Testis (tissue), 3 donors: ENCODE measurements around the gene LTA4H. TPM values are rescaled to one million over a fixed set of nuclear protein-coding genes. Genes with fewer than 3 reads are reported as not detected.

Experiments used
- DNase-seq: peaks from one replicate; pipeline ENCODE4 v3.0.0-alpha.2; 2019
- H3K27ac ChIP-seq, 2 donors: fragments of 200-600 bp; sonication (generic); one replicate each; pipeline ENCODE4 v1.5.1; 2019
- H3K27me3 ChIP-seq: fragments of 200-600 bp; sonication (generic); one replicate; pipeline ENCODE4 v1.5.1; 2019
- H3K36me3 ChIP-seq: fragments of 200-600 bp; sonication (generic); one replicate; pipeline ENCODE4 v1.5.1; 2017; ENCODE audit warnings: low read depth; ENCODE audit errors: missing control alignments
- H3K4me1 ChIP-seq: fragments of 200-600 bp; sonication (generic); one replicate; pipeline ENCODE4 v1.5.1; 2019
- H3K4me3 ChIP-seq, 2 donors: fragments of 200-600 bp; sonication (generic); one replicate each; pipeline ENCODE4 v1.5.1; 2017 to 2019
- H3K9me3 ChIP-seq: fragments of 200-600 bp; sonication (generic); one replicate; pipeline ENCODE4 v1.5.1; 2017
- CTCF ChIP-seq, 3 experiments: fragments of 450-650 bp in 2 of 3; fragments of 200-600 bp in 1 of 3; sonication (generic) in 1 of 3; IDR thresholded peaks; one replicate each; pipeline ENCODE4 v1.5.1; 2016 to 2019; ENCODE audit warnings: antibody characterized with exemption in 3 of 3, mild to moderate bottlenecking in 2 of 3, moderate library complexity in 1 of 3
- POLR2A ChIP-seq: fragments of 450-650 bp; IDR thresholded peaks from one replicate; pipeline ENCODE4 v1.6.1; 2017; ENCODE audit warnings: antibody characterized with exemption, mild to moderate bottlenecking, moderate library complexity
- WGBS, 2 donors: methylation state at CpG; one replicate each; pipeline ENCODE4 v1.1.5; 2018; 5-methylcytosine and 5-hydroxymethylcytosine counted together
- intact Hi-C: fragments of 100-400 bp; cut with DNase I; formaldehyde crosslinking; loops from one replicate; pipeline ENCODE4 v1.15.1; 2023; ENCODE audit warnings: low total_unique reads
- polyA plus RNA-seq: library from polyadenylated mRNA; stranded (reverse); fragments of 350-450 nt; fragmentation: Illumina TruSeq; extraction: RNeasy Lipid Tissue Mini Kit (QIAGEN cat#74804); gene quantifications from one replicate; pipeline ENCODE4 v1.2.3, GENCODE V29; 2014; ENCODE audit warnings: low read depth, low replicate concordance; ENCODE audit not compliant: insufficient read depth
- total RNA-seq, 2 donors: library from RNA; depleted of rRNA; stranded (reverse); fragments of >200 nt; gene quantifications; one replicate each; pipeline ENCODE4 v1.2.3, GENCODE V29; 2016

Gene LTA4H
- total and polyA plus RNA-seq, 3 donors from 2014 or later = 41.5 to 62.5 (median 44.4) TPM

GRCh38 chr12:95982602-95983001 lies 52.8 kb downstream of the LTA4H start:
- no peak overlapping the region for H3K4me3 ChIP-seq
- no peak overlapping the region for H3K27ac ChIP-seq
- no peaks in the 10 kb centered on the region for H3K4me1 ChIP-seq
- H3K36me3 ChIP-seq = no peaks in the 10 kb centered on the region
- intact Hi-C loops = no loop called here
- DNase-seq = no peak
- H3K9me3 ChIP-seq = no peaks in the 10 kb centered on the region
- TF ChIP-seq POLR2A (no peak), CTCF (IDR thresholded peaks at IDR 0.05) (no peak)
- no peaks in the 10 kb centered on the region for H3K27me3 ChIP-seq
- WGBS, 2 donors = 92 to 94% methylated on average over 1 of the region's 1 CpG

- TF ChIP-seq POLR2A (no peak), CTCF (IDR thresholded peaks at IDR 0.05) (no peak)
- H3K36me3 ChIP-seq = no peaks in the 10 kb centered on the region
- H3K9me3 ChIP-seq = no peaks in the 10 kb centered on the region
- intact Hi-C loops = no loop called here
- DNase-seq = no peak
- WGBS, 2 donors = 94 to 96% methylated on average over 5 of the region's 5 CpGs
- H3K4me3 ChIP-seq = no peak overlapping the region
- H3K27me3 ChIP-seq = no peaks in the 10 kb centered on the region
- no peak overlapping the region for H3K27ac ChIP-seq
- no peaks in the 10 kb centered on the region for H3K4me1 ChIP-seq
These were observed 55.0 kb downstream of the LTA4H start for GRCh38 chr12:95980437-95980836.

- Histone ChIP-seq H3K36me3 (no peaks in the 10 kb centered on the region), H3K27ac (no peak overlapping the region), H3K9me3 (no peaks in the 10 kb centered on the region), H3K27me3 (no peaks in the 10 kb centered on the region), H3K4me3 (no peak overlapping the region), H3K4me1 (no peaks in the 10 kb centered on the region)
- intact Hi-C loops = no loop called here
- 71 to 81% methylated on average over 3 of the region's 3 CpGs for WGBS, 2 donors
- TF ChIP-seq POLR2A (no peak), CTCF (IDR thresholded peaks at IDR 0.05) (no peak)
- no peak for DNase-seq
These were observed 56.6 kb downstream of the LTA4H start for GRCh38 chr12:95978774-95979173.

- Histone ChIP-seq H3K9me3 (no peaks in the 10 kb centered on the region), H3K27me3 (no peaks in the 10 kb centered on the region), H3K4me3 (no peak overlapping the region), H3K36me3 (no peaks in the 10 kb centered on the region), H3K27ac (no peak overlapping the region), H3K4me1 (no peaks in the 10 kb centered on the region)
- intact Hi-C loops = no loop called here
- 85 to 90% methylated on average over 5 of the region's 5 CpGs for WGBS, 2 donors
- TF ChIP-seq CTCF (IDR thresholded peaks at IDR 0.05) (no peak), POLR2A (no peak)
- no peak for DNase-seq
These were observed 57.0 kb downstream of the LTA4H start for GRCh38 chr12:95978351-95978750.

- no peak for DNase-seq
- Histone ChIP-seq H3K27me3 (no peaks in the 10 kb centered on the region), H3K9me3 (no peaks in the 10 kb centered on the region), H3K4me3 (no peak overlapping the region), H3K4me1 (no peaks in the 10 kb centered on the region), H3K27ac (no peak overlapping the region), H3K36me3 (no peaks in the 10 kb centered on the region)
- TF ChIP-seq CTCF (IDR thresholded peaks at IDR 0.05) (no peak), POLR2A (no peak)
- intact Hi-C loops = no loop called here
- WGBS, 2 donors = 83 to 96% methylated on average over 11 of the region's 11 CpGs
These were observed 57.6 kb downstream of the LTA4H start for GRCh38 chr12:95977764-95978305.
